ENCODE data around the gene ENOX1. TPM values are rescaled to one million over a fixed set of nuclear protein-coding genes. Genes with fewer than 3 reads are reported as not detected.
A peak's percentile ranks its signal among the peaks of the same experiment; 100 is the strongest.

ENOX1 gene
- total RNA-seq, 4 donors from 2014 or later, result 3.6 to 18.7 (median 5.7) TPM

- no peaks in the 10 kb centered on the region for H3K9me3 ChIP-seq
- intact Hi-C loops (cut with DNase I; ENCODE audit: low total_unique reads), result no loop called here
- DNase-seq, result no peak
- no peaks in the 10 kb centered on the region for H3K36me3 ChIP-seq
- no peaks in the 10 kb centered on the region for H3K27me3 ChIP-seq
- no peak overlapping the region for H3K4me3 ChIP-seq
- H3K27ac ChIP-seq, result peak overlapping the region; percentile 41 to 58
- peaks cover 0 to 7% of the 10 kb centered on the region in 2 donors for H3K4me1 ChIP-seq
- TF ChIP-seq CTCF (IDR thresholded peaks at IDR 0.05) (no peak), POLR2A (IDR thresholded peaks at IDR 0.05) (no peak)
Measured at GRCh38 chr13:43306372-43306771, 480.4 kb downstream of the ENOX1 start.

GRCh38 chr13:43305416-43305815 is 481.4 kb downstream of the ENOX1 start:
- Histone ChIP-seq H3K36me3 (no peaks in the 10 kb centered on the region), H3K4me1 (peaks cover 0 to 7% of the 10 kb centered on the region in 2 donors), H3K27ac (peak overlapping the region; percentile 41 to 58), H3K27me3 (no peaks in the 10 kb centered on the region), H3K9me3 (no peaks in the 10 kb centered on the region), H3K4me3 (no peak overlapping the region)
- TF ChIP-seq POLR2A (IDR thresholded peaks at IDR 0.05) (no peak), CTCF (IDR thresholded peaks at IDR 0.05) (no peak)
- DNase-seq, result no peak
- intact Hi-C loops (cut with DNase I; ENCODE audit: low total_unique reads), result no loop called here

GRCh38 chr13:43304945-43305344 is 481.8 kb downstream of the ENOX1 start:
- no peak for TF ChIP-seq CTCF (IDR thresholded peaks at IDR 0.05)
- TF ChIP-seq POLR2A (IDR thresholded peaks at IDR 0.05), result no peak
- DNase-seq, result no peak
- H3K27ac ChIP-seq, result no peak overlapping the region
- intact Hi-C loops (cut with DNase I; ENCODE audit: low total_unique reads), result no loop called here
- H3K4me3 ChIP-seq, result no peak overlapping the region
- H3K4me1 ChIP-seq, result peaks cover 0 to 7% of the 10 kb centered on the region in 2 donors
- H3K36me3 ChIP-seq, result no peaks in the 10 kb centered on the region
- H3K9me3 ChIP-seq, result no peaks in the 10 kb centered on the region
- no peaks in the 10 kb centered on the region for H3K27me3 ChIP-seq

- no peak for DNase-seq
- Histone ChIP-seq H3K9me3 (no peaks in the 10 kb centered on the region), H3K4me1 (peaks cover 0 to 7% of the 10 kb centered on the region in 2 donors), H3K4me3 (no peak overlapping the region), H3K36me3 (no peaks in the 10 kb centered on the region), H3K27ac (no peak overlapping the region), H3K27me3 (no peaks in the 10 kb centered on the region)
- TF ChIP-seq POLR2A (IDR thresholded peaks at IDR 0.05) (no peak), CTCF (IDR thresholded peaks at IDR 0.05) (no peak)
- intact Hi-C loops (cut with DNase I; ENCODE audit: low total_unique reads), result no loop called here
Measured at GRCh38 chr13:43304449-43304848, 482.3 kb downstream of the ENOX1 start.

GRCh38 chr13:43303033-43303729 is 483.6 kb downstream of the ENOX1 start:
- peak in 1 of 2 donors; percentile 24 for DNase-seq

More at GRCh38 chr13:43303033-43303729, 483.6 kb downstream of the ENOX1 start:
- TF ChIP-seq CTCF (IDR thresholded peaks at IDR 0.05), result peak in 2 of 4 experiments; percentile 19 to 38
- TF ChIP-seq POLR2A (IDR thresholded peaks at IDR 0.05), result no peak
- no peak overlapping the region for H3K4me3 ChIP-seq
- H3K27ac ChIP-seq, result no peak overlapping the region
- intact Hi-C loops (cut with DNase I; ENCODE audit: low total_unique reads), result no loop called here
- H3K27me3 ChIP-seq, result no peaks in the 10 kb centered on the region
- H3K36me3 ChIP-seq, result no peaks in the 10 kb centered on the region
- peaks cover 0 to 7% of the 10 kb centered on the region in 2 donors for H3K4me1 ChIP-seq
- H3K9me3 ChIP-seq, result no peaks in the 10 kb centered on the region
